ENCODE measurements around the gene FRMPD2.

The FRMPD2 gene

GRCh38 chr10:48274636-48275035 is at the start of gene FRMPD2:
TSS of gene FRMPD2 (minus strand) at chr10:48274696. CDS start at chr10:48274567, 129 bp downstream.
- no peak for DNase-seq
- in situ Hi-C loops (cut with MboI; ENCODE audit: low pct_unique_long_range_greater_than_20kb, low sequenced_read_pairs), result no loop called here

GRCh38 chr10:48322017-48322416 is 47.5 kb upstream of the FRMPD2 start:
- no peak for DNase-seq
- in situ Hi-C loops (cut with MboI; ENCODE audit: low pct_unique_long_range_greater_than_20kb, low sequenced_read_pairs), result no loop called here

- in situ Hi-C loops (cut with MboI; ENCODE audit: low pct_unique_long_range_greater_than_20kb, low sequenced_read_pairs), result no loop called here
- DNase-seq, result no peak
These were observed 43.0 kb upstream of the FRMPD2 start for GRCh38 chr10:48317321-48317990.

- in situ Hi-C loops (cut with MboI; ENCODE audit: low pct_unique_long_range_greater_than_20kb, low sequenced_read_pairs), result no loop called here
- DNase-seq, result no peak
These were observed 41.7 kb upstream of the FRMPD2 start for GRCh38 chr10:48316236-48316635.

GRCh38 chr10:48314107-48314506 is 39.6 kb upstream of the FRMPD2 start:
- no peak for DNase-seq
- in situ Hi-C loops (cut with MboI; ENCODE audit: low pct_unique_long_range_greater_than_20kb, low sequenced_read_pairs), result no loop called here

GRCh38 chr10:48309711-48310226 is 35.3 kb upstream of the FRMPD2 start:
- in situ Hi-C loops (cut with MboI; ENCODE audit: low pct_unique_long_range_greater_than_20kb, low sequenced_read_pairs), result no loop called here
- no peak for DNase-seq

GRCh38 chr10:48307711-48308018 is 33.2 kb upstream of the FRMPD2 start:
- DNase-seq, result no peak
- in situ Hi-C loops (cut with MboI; ENCODE audit: low pct_unique_long_range_greater_than_20kb, low sequenced_read_pairs), result no loop called here

GRCh38 chr10:48306870-48307710 is 32.6 kb upstream of the FRMPD2 start:
- in situ Hi-C loops (cut with MboI; ENCODE audit: low pct_unique_long_range_greater_than_20kb, low sequenced_read_pairs), result no loop called here
- DNase-seq, result peak; percentile 35

- in situ Hi-C loops (cut with MboI; ENCODE audit: low pct_unique_long_range_greater_than_20kb, low sequenced_read_pairs), result no loop called here
- DNase-seq, result peak; percentile 84
These were observed 31.9 kb upstream of the FRMPD2 start, which contains the start of gene MAPK8 for GRCh38 chr10:48306265-48306869. TSS of gene MAPK8 (plus strand) at chr10:48306677. CDS start at chr10:48401661, 94,984 bp downstream.

- in situ Hi-C loops (cut with MboI; ENCODE audit: low pct_unique_long_range_greater_than_20kb, low sequenced_read_pairs), result no loop called here
- DNase-seq, result no peak
These were observed 31.4 kb upstream of the FRMPD2 start for GRCh38 chr10:48305905-48306264.

- DNase-seq, result no peak
- in situ Hi-C loops (cut with MboI; ENCODE audit: low pct_unique_long_range_greater_than_20kb, low sequenced_read_pairs), result no loop called here
These were observed 28.3 kb upstream of the FRMPD2 start for GRCh38 chr10:48302515-48303476.

- in situ Hi-C loops (cut with MboI; ENCODE audit: low pct_unique_long_range_greater_than_20kb, low sequenced_read_pairs), result no loop called here
- DNase-seq, result no peak
These were observed 26.1 kb upstream of the FRMPD2 start for GRCh38 chr10:48300556-48300955.

GRCh38 chr10:48299692-48300091 is 25.2 kb upstream of the FRMPD2 start:
- in situ Hi-C loops (cut with MboI; ENCODE audit: low pct_unique_long_range_greater_than_20kb, low sequenced_read_pairs), result no loop called here
- no peak for DNase-seq

- no peak for DNase-seq
- in situ Hi-C loops (cut with MboI; ENCODE audit: low pct_unique_long_range_greater_than_20kb, low sequenced_read_pairs), result no loop called here
These were observed 24.6 kb upstream of the FRMPD2 start for GRCh38 chr10:48299066-48299465.

- in situ Hi-C loops (cut with MboI; ENCODE audit: low pct_unique_long_range_greater_than_20kb, low sequenced_read_pairs), result no loop called here
- DNase-seq, result no peak
These were observed 22.1 kb upstream of the FRMPD2 start for GRCh38 chr10:48296576-48297098.

GRCh38 chr10:48294431-48294830 is 19.9 kb upstream of the FRMPD2 start:
- in situ Hi-C loops (cut with MboI; ENCODE audit: low pct_unique_long_range_greater_than_20kb, low sequenced_read_pairs), result no loop called here
- no peak for DNase-seq

- in situ Hi-C loops (cut with MboI; ENCODE audit: low pct_unique_long_range_greater_than_20kb, low sequenced_read_pairs), result no loop called here
These were observed 18.1 kb upstream of the FRMPD2 start for GRCh38 chr10:48292616-48293015.

GRCh38 chr10:48291190-48291589 is 16.7 kb upstream of the FRMPD2 start:
- in situ Hi-C loops (cut with MboI; ENCODE audit: low pct_unique_long_range_greater_than_20kb, low sequenced_read_pairs), result no loop called here
- no peak for DNase-seq

More at GRCh38 chr10:48292616-48293015, 18.1 kb upstream of the FRMPD2 start:
- no peak for DNase-seq

GRCh38 chr10:48290286-48290685 is 15.8 kb upstream of the FRMPD2 start:
- no peak for DNase-seq
- in situ Hi-C loops (cut with MboI; ENCODE audit: low pct_unique_long_range_greater_than_20kb, low sequenced_read_pairs), result no loop called here

Measured in KBM-7 (cell line).